A673 (cell line): ENCODE results near the gene FOXA2.

Experiments
- CTCF ChIP-seq: fragments of 300-800, 200-600 bp; sonication (generic); conservative IDR thresholded peaks from 2 replicates; pipeline ENCODE4 v1.5.1; 2017; ENCODE audit warnings: low read depth, mild to moderate bottlenecking, antibody characterized with exemption, low read length, moderate library complexity, mixed read lengths
- EZH2 ChIP-seq: fragments of 200-600 bp; sonication (generic); IDR thresholded peaks from 2 replicates; pipeline ENCODE4 v1.6.1; 2017; ENCODE audit warnings: borderline replicate concordance, low read depth, mild to moderate bottlenecking, mixed read lengths, antibody characterized with exemption, low read length; ENCODE audit not compliant: poor library complexity, severe bottlenecking

GRCh38 chr20:22629447-22629846, 45.1 kb upstream of the FOXA2 start:
- TF ChIP-seq CTCF: no peak
- no peak for TF ChIP-seq EZH2
